ENCODE data around the gene HSPA6.
"Not testable (repeated sequence)": the region's sequence is repeated elsewhere in the genome, so short reads cannot be mapped to it uniquely, and the experiment has no call there.

HSPA6 gene

GRCh38 chr1:161503394-161503748, 21.0 kb upstream of the HSPA6 start:
- H3K4me3 ChIP-seq (replicated peaks in 1 of 2; ENCODE audit: low read depth in 2 of 2, low read length in 2 of 2) = no peak overlapping the region
- no peak for DNase-seq (ENCODE audit: low read depth in 2 of 2)
- TF ChIP-seq CTCF (IDR thresholded peaks at IDR 0.05; ENCODE audit: low read depth, low read length) = no peak

GRCh38 chr1:161505686-161506085, 18.7 kb upstream of the HSPA6 start:
- no peak for DNase-seq (ENCODE audit: low read depth in 2 of 2)
- H3K4me3 ChIP-seq (replicated peaks in 1 of 2; ENCODE audit: low read depth in 2 of 2, low read length in 2 of 2) = no peak overlapping the region
- no peak for TF ChIP-seq CTCF (IDR thresholded peaks at IDR 0.05; ENCODE audit: low read depth, low read length)

- no peak overlapping the region for H3K4me3 ChIP-seq (replicated peaks in 1 of 2; ENCODE audit: low read depth in 2 of 2, low read length in 2 of 2)
- peak; percentile 24 to 35 for DNase-seq (ENCODE audit: low read depth in 2 of 2)
- TF ChIP-seq CTCF (IDR thresholded peaks at IDR 0.05; ENCODE audit: low read depth, low read length) = no peak
Measured at GRCh38 chr1:161506336-161507223, 17.8 kb upstream of the HSPA6 start.

GRCh38 chr1:161510477-161510876, 13.9 kb upstream of the HSPA6 start:
- no peak for TF ChIP-seq CTCF (IDR thresholded peaks at IDR 0.05; ENCODE audit: low read depth, low read length)
- H3K4me3 ChIP-seq (replicated peaks in 1 of 2; ENCODE audit: low read depth in 2 of 2, low read length in 2 of 2) = no peak overlapping the region
- DNase-seq (ENCODE audit: low read depth in 2 of 2) = no peak

GRCh38 chr1:161511018-161511755, 13.2 kb upstream of the HSPA6 start:
- TF ChIP-seq CTCF (IDR thresholded peaks at IDR 0.05; ENCODE audit: low read depth, low read length) = no peak
- no peak overlapping the region for H3K4me3 ChIP-seq (replicated peaks in 1 of 2; ENCODE audit: low read depth in 2 of 2, low read length in 2 of 2)
- peak in 1 of 2 donors; percentile 28 for DNase-seq (ENCODE audit: low read depth in 2 of 2)

- TF ChIP-seq CTCF (IDR thresholded peaks at IDR 0.05; ENCODE audit: low read depth, low read length) = no peak
- no peak overlapping the region for H3K4me3 ChIP-seq (replicated peaks in 1 of 2; ENCODE audit: low read depth in 2 of 2, low read length in 2 of 2)
- DNase-seq (ENCODE audit: low read depth in 2 of 2) = no peak
Measured at GRCh38 chr1:161511756-161512060, 12.6 kb upstream of the HSPA6 start.

- H3K4me3 ChIP-seq (replicated peaks in 1 of 2; ENCODE audit: low read depth in 2 of 2, low read length in 2 of 2); DNase-seq (ENCODE audit: low read depth in 2 of 2): not testable (repeated sequence)
Measured at GRCh38 chr1:161512636-161513447, 11.5 kb upstream of the HSPA6 start.

GRCh38 chr1:161513448-161513780, 10.9 kb upstream of the HSPA6 start:
- H3K4me3 ChIP-seq (replicated peaks in 1 of 2; ENCODE audit: low read depth in 2 of 2, low read length in 2 of 2); DNase-seq (ENCODE audit: low read depth in 2 of 2): not testable (repeated sequence)

- DNase-seq (ENCODE audit: low read depth in 2 of 2); H3K4me3 ChIP-seq (replicated peaks in 1 of 2; ENCODE audit: low read depth in 2 of 2, low read length in 2 of 2): not testable (repeated sequence)
Measured at GRCh38 chr1:161513953-161514352, 10.4 kb upstream of the HSPA6 start.

Measured in cardiac fibroblast (primary cell).